NCI-H128 (cell line): ENCODE data around the gene EPGN.

ENCODE experiments used
- DNase-seq: peaks from one replicate; lab custom pipeline; 2025; ENCODE audit not compliant: unreplicated experiment; lab: John Stamatoyannopoulos, UW

EPGN gene

DNA sequence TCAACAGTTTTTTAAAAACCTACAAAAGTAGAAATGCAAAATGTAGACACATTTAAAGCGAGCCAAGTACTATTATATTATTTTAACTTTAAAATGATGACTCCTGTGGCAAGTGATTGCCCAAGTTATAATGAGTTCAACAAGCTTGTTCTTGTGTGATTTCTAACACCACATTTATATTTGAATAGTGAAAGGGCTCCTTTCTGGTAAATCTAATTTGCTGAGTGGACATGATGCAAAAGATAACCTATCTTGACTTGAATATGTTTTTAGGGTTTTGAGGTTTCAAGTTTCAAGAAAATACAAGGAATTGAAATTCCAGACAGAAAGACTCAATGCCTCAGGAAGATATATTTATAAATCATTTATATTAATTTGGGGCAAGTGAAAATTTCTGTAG is 1.1 kb upstream of the EPGN start:
- no peak for DNase-seq

DNA sequence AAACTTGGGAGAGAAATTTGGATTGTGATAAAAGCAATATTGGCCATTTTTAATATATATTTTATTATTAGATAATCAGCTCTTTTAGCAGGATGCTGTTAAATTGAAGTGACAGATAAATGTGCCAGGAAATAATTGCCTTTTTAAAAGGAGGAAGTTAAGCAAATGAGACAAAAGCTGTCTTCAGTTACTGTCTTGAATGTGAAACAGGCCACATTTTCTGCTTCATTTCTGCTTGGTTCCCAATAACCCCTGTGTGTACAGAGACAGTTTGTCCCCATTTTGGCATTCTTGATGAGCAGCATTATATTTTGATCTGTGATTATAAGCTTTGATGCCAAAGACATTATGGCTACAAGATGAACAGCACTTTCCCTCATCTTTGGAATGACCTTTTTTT is 953 bp downstream of the EPGN start:
- DNase-seq: no peak

DNA sequence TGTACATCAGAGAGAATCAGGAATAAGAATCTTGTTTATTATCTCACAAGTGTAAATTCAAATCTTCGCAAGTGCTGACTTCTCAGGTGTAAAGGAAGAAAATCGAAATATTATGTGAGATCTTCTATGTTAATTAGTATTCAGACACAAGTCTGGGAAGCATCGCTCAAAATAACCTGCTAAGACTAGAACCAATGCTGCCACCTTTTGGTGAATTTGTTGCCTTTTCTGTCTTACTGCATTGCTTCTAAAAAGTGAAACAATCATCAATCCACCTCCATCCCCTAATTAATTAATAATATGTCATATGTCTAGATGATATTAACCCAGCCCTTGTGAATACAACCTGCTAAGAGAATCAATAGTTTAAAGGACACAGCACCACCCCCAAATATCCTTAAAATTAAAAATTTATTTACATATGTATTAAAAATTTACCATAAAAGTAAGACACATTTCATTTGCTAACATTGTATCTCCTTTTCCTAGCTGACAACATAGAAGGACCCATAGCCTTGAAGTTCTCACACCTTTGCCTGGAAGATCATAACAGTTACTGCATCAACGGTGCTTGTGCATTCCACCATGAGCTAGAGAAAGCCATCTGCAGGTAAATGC is 3.5 kb downstream of the EPGN start:
- DNase-seq: no peak

DNA sequence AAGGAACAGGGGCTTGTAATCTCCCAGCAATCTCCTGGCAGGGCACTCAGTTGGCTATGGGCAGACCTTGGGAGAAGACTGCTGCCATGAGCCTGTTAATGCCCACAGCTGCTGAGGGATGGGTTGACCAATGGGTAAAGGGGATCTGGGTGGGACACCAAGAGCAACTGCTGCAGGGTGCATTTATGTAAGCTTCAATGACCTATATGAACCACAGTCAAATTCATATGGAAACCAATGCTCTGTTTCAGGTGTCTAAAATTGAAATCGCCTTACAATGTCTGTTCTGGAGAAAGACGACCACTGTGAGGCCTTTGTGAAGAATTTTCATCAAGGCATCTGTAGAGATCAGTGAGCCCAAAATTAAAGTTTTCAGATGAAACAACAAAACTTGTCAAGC is 6.1 kb downstream of the EPGN start:
- DNase-seq: no peak

DNA sequence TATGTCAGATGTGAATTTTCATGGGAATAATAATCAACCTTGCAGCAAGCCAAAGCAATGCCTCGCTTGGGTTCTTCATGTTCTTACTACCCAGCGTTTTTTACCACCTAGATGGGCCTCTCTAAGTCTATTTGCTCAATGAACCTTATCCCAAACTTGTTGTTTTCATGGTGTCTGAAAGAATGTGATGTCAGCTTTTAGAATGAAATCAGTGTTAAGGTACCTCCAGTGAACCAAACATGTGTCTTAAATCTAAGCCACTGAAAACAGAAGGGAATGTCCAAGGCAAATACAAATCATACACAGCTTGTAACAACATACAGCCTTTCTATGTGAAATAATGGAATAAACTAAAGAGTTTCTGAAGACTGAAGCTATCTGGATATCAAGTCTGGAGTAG is 6.7 kb downstream of the EPGN start:
- no peak for DNase-seq

DNA sequence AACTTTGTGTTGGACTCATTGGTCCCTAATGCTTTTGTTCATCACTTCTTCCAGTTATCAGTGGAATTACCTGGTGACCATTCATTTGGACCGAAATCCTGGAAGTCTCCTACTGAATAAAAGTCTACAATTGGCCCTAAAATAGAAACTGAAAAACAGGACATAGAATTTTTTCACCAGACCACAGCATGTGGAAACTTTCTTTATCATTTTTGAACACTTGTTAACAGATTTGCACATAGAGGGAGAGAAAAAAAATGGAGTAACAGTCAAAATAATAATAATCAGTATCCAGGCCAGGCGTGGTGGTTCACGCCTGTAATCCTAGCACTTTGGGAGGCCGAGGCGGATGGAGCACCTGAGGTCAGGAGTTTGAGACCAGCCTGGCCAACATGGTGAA is 7.1 kb downstream of the EPGN start:
- DNase-seq: no peak

DNA sequence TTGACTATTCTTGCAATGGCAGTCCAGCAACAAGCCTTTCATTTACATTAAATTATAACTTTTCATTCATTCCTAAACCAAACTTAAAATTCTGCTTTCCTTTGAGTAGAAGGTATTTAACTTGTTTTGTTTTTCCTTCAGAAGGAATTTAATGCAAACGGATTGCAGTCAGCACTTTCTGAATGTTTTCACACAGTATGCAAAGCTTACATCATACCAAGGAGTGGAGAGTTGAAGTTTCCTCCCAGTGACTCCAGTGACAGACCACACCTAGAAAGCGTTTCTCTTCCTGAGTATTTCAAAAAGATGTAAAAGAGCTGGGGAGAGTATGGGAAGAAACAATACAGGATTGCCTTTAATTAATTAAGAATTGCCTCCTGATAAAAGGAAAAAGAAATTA is 8.1 kb downstream of the EPGN start:
- no peak for DNase-seq

DNA sequence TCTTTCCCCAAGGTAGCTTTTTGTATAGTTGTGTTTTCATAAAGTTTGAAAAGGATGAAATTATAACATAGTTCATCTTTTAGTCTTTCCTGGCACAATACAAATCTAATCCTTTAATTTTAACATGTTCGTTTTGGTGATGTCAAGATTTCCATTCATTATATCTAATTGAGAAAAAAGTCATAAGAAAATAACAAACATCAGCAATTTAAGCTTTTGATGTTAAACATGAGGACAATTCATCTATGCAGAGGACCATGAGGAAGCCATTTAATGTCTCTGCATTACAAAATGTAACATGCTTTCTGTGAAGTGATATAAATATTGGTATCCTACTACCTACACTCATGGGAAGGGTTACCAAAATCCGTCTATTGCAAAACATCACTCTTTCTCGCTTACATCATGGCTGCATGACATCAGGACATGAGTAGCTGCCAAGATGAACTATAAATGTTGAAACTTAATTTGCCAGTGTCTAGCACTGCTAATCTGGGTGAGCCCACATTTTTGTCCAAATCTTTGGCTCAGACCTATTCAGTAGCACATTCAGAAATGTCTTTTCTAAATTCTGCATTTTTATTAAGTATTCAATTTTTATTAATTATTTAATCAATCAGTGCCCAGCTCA is 9.5 kb downstream of the EPGN start:
- no peak for DNase-seq

DNA sequence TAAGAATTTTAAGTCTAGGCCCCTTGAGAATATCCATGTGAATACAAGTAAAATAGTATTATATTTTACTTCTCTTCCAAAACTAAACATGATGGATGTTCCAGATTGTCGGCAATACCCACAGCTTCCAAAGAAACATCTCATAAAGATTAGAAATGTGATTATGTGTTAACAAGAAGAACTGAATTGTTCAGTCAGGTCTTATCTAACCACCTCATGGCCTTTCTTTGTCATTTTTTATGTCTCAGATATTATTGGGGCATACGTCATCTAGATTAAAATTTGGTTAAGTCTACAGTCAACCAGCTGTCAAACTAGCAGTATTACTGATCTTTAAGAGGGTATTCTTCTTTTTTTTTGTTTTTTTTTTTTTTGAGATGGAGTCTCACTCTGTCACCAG is 10.0 kb downstream of the EPGN start:
- DNase-seq: no peak

DNA sequence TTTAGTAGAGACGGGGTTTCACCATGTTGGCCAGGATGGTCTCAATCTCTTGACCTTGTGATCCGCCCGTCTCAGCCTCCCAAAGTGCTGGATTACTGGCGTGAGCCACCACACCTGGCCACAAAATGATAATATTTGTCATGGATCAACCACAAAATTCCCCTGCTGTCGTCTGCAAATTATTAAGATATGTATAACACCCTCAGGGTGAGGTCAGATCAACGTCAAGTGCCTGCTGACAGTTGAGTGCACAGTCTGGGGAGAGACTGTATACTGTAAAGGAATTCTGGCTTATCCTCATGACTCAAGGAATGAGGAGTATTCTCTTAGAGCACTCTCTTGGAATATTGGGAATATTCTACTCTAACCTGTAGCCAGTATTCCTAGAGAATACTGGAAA is 11.2 kb downstream of the EPGN start:
- no peak for DNase-seq

DNA sequence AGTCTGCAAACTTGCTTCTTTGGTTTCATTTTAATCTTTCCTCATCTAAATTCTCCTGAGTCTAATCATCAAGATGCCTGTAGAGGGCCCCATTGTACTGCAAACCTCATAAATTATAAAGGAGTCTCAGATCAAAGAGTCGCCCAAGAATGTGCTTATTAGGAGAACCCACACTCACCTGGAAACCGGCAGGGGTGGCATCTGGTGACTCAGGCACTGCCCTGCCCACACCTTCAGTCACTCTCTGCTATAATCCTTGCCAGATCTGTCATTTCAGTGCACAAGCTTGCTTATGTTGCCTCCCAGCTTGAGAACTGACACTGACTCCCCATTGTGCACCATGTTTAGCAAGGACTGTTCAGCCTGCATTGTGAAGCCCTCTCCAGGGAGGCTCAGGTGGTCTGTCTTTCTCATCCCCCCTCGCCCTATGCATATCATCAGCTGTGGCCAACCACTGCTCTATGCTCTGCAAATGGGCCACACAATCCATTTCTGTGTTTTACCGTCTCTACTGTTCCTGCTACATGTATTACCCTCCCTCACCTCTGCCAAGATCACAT is 12.4 kb downstream of the EPGN start:
- peak; percentile 9 for DNase-seq

DNA sequence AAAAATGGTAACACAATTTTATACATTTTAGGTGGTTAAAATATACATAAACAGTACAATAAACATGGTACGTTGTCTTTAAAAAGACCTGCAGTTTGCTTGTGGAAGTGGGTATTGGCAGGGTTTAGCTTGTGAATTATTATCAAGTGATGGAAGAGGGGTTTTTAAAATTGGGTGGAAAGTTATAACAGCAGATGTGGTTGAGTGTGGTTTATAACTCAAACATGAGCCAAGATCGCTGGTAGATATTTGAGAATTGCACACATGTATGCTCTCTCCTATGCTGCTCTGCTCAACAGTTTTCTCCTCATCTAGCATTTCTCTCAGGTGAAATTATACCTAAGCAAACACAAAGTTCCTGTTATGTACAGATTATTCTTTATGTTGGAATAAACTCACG is 14.0 kb downstream of the EPGN start:
- no peak for DNase-seq

DNA sequence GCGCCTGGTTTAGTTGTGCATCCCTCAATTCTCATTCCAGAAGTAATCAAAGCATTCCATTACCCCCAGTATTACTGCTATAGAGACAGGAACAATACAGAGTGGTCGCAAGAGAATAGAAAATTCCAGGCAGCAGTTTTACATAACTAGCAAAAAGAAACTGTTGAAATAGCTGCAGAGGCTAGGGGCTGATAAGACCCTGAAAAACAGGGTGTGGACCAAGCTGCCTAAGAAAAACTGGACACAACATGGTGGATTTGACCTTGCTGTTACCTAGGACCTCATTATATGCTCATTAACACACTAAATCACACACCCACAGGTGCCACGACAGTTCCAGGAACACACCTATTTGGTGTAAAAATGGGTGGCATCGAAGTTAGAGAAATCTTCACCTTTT is 15.4 kb downstream of the EPGN start:
- DNase-seq: no peak

DNA sequence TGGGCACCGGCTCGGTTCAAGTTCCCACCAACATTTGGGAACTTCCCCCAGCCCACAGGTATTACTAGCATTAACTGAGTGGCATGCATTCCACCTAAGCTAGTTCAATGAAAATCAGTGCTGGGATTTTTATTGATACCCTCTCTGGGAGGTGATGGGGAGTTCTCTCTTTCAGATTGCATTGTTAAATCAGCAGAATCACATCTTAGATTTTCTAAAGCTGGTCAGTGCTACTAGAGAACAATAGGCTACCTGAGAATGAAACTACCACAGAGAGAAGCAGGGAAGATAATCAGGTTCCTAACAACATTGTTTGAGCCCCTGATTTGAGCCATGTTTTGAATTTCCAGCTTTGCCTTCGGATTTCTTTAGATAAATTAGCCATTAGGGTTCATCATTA is 16.0 kb downstream of the EPGN start:
- DNase-seq: no peak

DNA sequence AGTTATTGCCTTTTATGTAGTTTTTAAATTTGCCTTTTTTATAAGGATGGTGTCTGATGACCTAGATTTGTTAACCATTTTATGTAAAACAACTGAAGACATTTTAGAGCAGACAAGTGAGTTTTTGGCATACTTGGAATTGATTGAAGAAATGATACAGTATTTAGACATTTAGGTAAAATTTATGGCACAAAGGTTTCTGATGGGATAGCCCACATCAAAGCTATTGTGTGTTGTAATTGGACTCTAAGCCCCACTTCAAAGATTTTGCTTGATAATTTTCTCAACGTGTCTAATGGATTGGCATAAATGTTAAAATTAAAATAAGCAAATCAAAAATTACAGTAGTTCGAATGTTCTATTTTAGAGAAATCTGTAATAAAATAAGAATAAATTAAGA is 17.6 kb downstream of the EPGN start:
- no peak for DNase-seq

DNA sequence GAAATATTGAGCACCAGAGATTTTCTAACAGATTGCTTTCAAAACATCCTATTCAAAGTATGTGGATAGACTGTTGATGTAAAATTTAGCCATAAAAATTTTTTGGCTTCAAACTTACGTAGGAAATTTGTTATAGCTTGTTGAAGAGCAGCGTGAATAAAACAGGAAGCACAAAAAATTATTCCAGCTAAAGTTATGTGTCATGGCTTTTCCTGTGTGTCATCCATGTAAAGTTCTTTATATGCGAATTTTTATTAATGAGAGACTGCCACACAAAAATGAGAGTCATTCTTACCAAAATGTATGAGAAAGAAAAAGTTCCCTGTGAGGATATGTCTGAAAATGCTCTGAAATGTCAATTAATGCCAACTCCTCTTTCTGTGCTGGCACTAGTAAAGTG is 19.5 kb downstream of the EPGN start:
- no peak for DNase-seq

DNA sequence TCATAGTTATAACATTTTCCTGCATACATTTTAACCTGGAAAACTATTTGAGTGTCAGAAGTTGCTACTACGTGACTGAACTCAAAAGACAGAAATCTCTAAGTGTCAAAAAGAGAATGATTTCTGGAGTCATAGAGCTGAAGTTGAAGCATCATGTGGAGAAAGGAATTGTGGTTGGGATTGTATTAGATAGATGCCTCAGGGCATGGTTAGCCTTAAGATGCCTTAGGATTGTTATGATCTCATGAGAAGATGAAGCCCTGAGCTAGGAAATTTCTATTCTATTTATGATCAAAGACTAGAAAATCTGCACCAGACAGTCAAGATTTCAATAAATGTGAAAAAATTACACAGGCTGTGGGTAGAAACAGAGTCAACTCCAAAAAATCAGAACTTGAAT is 20.2 kb downstream of the EPGN start:
- no peak for DNase-seq

DNA sequence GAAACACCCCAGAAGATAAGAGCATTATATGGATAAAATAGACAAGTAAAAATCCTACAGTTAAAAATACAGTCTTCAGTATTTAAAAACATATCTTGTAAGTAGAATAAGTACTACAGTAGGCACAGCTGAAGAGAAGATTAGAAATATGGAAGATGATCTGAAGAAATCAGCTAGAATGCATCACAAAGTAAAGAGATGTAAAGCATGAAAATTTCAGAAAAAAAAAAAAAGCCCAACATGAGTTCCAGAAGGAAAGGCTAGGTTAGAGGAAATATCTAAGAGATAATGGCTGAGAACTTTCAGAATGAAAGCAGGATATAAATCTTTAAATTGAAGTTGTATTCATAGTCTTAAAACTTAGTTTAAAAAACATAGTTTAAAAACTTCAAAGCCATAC is 21.0 kb downstream of the EPGN start:
- DNase-seq: no peak

DNA sequence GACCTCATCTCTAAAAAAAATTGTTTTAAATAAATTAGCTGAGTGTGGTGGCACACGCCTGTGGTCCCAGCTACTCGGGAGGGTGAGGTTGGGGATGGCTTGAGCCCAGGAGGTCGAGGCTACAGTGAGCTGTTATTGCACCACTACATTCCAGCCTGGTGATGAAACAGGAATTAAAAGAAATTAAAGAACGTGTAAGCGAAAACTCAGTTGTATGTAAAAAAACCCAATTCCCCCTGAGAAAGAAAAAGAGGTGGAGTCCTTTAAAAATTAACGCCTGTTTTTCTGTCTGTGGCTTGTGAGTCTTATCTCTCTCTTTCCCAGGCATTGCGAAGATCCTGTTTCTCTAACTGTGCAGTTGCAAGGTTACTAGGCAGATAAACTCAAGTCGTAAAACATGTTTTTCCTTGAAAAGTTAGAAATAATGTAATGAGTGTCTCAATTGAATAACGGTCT is 22.1 kb downstream of the EPGN start:
- DNase-seq: no peak

DNA sequence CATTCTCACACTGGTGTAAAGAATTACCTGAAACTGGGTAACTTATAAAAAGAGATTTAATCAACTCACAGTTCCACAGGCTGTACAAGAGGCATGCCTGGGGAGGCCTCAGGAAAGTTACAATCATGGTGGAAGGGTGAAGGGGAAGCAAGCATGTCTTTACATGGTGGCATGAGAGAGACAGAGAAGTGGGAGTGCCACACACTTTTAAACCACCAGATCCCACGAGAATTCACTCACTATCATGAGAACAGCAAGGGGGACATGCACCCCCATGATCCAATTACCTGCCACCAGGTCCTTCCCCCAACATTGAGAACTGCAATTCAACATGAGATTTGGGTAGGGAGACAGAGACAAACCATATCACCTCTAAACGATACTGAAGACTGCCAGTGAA is 23.0 kb downstream of the EPGN start:
- DNase-seq: no peak

DNA sequence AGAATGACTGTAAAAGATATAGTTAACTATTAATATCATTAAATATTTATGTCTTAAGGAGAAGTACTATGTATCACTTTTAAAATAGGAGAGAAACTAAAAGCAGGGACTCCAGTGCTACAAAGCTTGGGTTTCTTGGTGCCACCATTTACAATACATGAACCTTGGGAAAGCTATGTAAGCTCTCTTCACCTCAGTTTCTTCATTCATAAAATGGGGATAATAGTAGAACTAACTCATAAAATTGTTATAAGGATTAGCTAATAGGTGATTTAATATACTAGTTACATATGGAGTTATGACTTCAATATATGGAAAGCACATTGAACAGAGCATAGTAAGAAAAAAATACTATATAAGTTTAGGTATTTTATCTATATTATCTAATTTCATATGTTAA is 23.7 kb downstream of the EPGN start:
- DNase-seq: no peak

DNA sequence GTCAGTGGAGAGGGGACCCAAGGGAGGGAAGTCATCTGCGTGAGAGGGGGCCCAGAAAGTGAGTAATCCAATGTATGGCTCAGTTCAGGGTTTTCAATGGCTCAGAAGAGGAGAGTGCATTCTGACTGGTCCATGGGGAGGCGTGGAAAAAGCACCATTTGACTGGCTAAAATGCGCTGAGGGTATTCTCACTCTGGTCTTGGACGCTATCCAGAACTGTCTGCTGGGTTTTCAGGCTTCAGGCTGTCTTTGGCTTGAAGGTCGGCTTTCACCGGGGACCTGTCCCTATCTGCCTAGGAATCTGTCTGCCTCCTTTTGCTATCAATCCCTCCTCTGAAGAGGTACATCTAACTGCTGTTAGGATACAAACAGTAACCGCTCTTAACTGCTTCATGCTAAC is 26.4 kb downstream of the EPGN start:
- no peak for DNase-seq
